Activated T-helper 17 cell treated with anti-CD3 and anti-CD28 coated beads, Interleukin-2, amount 50 U/mL, for 72 hours (primary cell): ENCODE measurements around the gene CRY1. TPM values are rescaled to one million over a fixed set of nuclear protein-coding genes. Genes with fewer than 3 reads are reported as not detected.
A peak's percentile ranks its signal among the peaks of the same experiment; 100 is the strongest.

Experiments
- ATAC-seq: fragments of 150-1000 bp; cut with Tn5 transposase; replicated peaks from 2 replicates; pipeline ENCODE4 v1.10.0; 2021; ENCODE audit warnings: mild to moderate bottlenecking, moderate library complexity
- H3K27ac Mint-ChIP-seq: one replicate; pipeline ENCODE4 v1.8.0; 2022; ENCODE audit warnings: mixed read lengths
- H3K27me3 Mint-ChIP-seq: one replicate; pipeline ENCODE4 v1.8.0; 2022; ENCODE audit warnings: mixed read lengths
- H3K36me3 Mint-ChIP-seq: one replicate; pipeline ENCODE4 v1.8.0; 2022; ENCODE audit warnings: low read depth, mild to moderate bottlenecking, mixed read lengths
- H3K4me1 Mint-ChIP-seq: one replicate; pipeline ENCODE4 v1.8.0; 2022; ENCODE audit warnings: mixed read lengths
- H3K4me3 Mint-ChIP-seq: one replicate; pipeline ENCODE4 v1.8.0; 2022; ENCODE audit warnings: mild to moderate bottlenecking, mixed read lengths
- H3K9me3 Mint-ChIP-seq: one replicate; pipeline ENCODE4 v1.8.0; 2022; ENCODE audit warnings: mixed read lengths
- total RNA-seq, 2 donors: library from RNA; stranded (reverse); gene quantifications; one replicate each; pipeline ENCODE4 v1.2.3, GENCODE V29; 2022

The CRY1 gene
- total RNA-seq, 2 donors from 2014 or later, result 14.6 to 21.6 TPM

DNA sequence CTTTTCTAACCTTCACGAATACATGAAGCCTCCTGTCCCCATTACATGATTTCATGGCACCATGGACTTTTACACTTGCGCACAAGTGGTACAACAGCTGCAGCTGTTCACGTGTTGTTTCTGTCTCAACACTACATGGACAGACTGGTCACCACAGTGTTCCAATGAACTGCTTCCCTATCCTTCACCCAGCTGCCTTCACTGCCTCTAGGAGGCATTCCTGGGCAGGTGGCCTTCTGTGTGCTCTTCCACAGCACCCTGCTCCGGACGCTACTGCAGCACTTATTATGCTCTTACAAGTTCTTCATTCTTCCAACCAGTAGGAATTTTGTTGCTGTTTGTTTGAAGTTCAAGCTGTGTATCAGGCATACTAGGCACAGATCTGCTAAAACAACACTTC is 107.9 kb downstream of the CRY1 start:
- H3K4me3 Mint-ChIP-seq, result peak overlapping the region; percentile 94

DNA sequence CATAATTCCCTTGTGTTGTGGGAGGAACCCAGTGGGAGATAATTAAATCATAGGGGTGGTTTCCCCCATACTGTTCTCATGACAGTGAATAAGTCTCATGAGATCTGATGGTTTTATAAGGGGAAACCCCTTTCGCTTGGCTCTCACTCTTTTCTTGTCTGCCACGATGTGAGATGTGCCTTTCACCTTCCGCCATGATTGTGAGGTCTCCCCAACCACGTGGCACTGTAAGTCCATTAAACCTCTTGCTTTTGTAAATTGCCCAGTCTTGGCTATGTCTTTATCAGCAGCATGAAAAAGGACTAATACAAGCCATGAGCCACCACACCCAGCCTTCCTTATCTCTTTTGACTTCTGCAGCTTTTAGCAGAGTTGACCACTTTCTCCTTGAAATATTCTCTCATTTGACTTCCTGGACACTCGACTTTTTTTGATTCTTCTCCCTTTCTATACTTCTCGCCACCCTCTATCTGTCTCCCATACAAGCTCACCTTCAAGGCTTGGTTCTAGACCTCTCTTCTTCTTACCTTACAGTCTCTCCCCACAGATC is 108.7 kb downstream of the CRY1 start:
- no peak for ATAC-seq
- Mint-ChIP-seq H3K4me1 (peaks cover 28% of the 10 kb centered on the region), H3K4me3 (peak overlapping the region; percentile 94)

More for the DNA sequence above, 107.9 kb downstream of the CRY1 start:
- ATAC-seq, result no peak
- H3K9me3 Mint-ChIP-seq, result peaks cover 4% of the 10 kb centered on the region
- peaks cover 28% of the 10 kb centered on the region for H3K4me1 Mint-ChIP-seq
- H3K36me3 Mint-ChIP-seq, result peaks cover 25% of the 10 kb centered on the region
- H3K27ac Mint-ChIP-seq, result peak overlapping the region; percentile 6
- no peaks in the 10 kb centered on the region for H3K27me3 Mint-ChIP-seq

DNA sequence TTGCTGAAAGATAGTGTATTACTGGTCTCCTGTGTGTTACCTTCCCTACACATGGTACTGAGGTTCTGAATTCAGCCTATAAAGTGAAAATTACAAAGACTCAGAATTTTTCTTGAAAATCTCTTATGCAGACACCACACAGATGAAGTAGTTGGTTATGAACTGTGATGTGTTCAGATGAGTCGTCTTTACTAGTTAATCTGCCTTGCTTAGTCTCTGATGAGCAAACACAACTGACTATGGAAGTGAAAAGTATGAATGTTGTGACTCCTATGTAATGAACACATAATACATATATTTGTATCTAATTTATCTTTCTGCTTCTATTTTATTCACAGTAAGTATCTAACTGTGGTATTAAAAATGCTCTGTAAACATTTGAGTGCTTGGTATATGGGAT is 111.1 kb downstream of the CRY1 start:
- Mint-ChIP-seq H3K4me1 (peaks cover 23% of the 10 kb centered on the region), H3K4me3 (no peak overlapping the region), H3K9me3 (peaks cover 4% of the 10 kb centered on the region), H3K36me3 (peaks cover 42% of the 10 kb centered on the region), H3K27ac (no peak overlapping the region), H3K27me3 (no peaks in the 10 kb centered on the region)
- no peak for ATAC-seq

More for the DNA sequence above, 108.7 kb downstream of the CRY1 start:
- Mint-ChIP-seq H3K27me3 (no peaks in the 10 kb centered on the region), H3K27ac (peak overlapping the region; percentile 6), H3K9me3 (peaks cover 4% of the 10 kb centered on the region), H3K36me3 (peaks cover 25% of the 10 kb centered on the region)

DNA sequence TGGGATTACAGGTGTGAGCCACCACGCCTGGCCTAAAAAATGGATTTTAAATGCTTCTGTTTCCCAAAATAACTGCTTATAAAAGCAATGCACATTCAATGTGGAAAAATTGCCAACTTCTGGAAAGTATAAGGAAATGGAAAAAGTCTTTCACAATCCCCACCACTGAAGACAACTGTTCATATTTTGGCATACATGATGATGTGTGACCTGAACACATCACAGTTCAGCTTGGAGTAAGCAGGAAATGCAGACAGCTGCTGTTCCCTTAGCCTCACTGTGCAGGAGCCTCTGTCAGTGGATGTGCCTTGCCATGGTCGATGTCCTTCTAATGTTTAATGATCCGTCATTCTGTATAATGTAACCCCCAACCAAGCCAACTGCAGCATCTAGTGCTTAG is 111.6 kb downstream of the CRY1 start:
- H3K27ac Mint-ChIP-seq, result no peak overlapping the region
- ATAC-seq, result no peak
- H3K36me3 Mint-ChIP-seq, result peaks cover 42% of the 10 kb centered on the region

DNA sequence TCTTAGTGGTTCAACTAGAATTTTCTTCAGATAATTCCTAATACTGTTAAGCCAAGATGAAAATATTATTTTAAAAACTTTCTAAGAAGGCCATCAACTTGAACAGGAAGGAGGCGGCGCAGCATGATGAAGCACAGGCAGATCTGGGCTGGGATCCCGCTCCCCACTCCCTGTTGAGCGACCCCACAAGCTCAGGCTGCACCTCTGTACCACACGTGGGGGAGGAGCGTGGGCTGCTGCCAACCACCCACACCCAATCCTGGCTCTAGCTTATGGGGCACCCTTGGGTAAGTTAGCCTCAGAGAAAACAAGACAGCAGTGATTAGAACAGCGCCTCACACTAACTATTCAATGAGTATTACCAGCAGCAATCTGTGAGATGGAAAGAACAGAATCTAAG is 112.4 kb downstream of the CRY1 start:
- Mint-ChIP-seq H3K36me3 (peaks cover 46% of the 10 kb centered on the region), H3K27ac (no peak overlapping the region), H3K4me3 (no peak overlapping the region), H3K27me3 (no peaks in the 10 kb centered on the region), H3K9me3 (peaks cover 4% of the 10 kb centered on the region), H3K4me1 (peaks cover 27% of the 10 kb centered on the region)
- ATAC-seq, result no peak

More for the DNA sequence above, 111.6 kb downstream of the CRY1 start:
- no peak overlapping the region for H3K4me3 Mint-ChIP-seq
- peaks cover 22% of the 10 kb centered on the region for H3K4me1 Mint-ChIP-seq
- peaks cover 4% of the 10 kb centered on the region for H3K9me3 Mint-ChIP-seq
- no peaks in the 10 kb centered on the region for H3K27me3 Mint-ChIP-seq

DNA sequence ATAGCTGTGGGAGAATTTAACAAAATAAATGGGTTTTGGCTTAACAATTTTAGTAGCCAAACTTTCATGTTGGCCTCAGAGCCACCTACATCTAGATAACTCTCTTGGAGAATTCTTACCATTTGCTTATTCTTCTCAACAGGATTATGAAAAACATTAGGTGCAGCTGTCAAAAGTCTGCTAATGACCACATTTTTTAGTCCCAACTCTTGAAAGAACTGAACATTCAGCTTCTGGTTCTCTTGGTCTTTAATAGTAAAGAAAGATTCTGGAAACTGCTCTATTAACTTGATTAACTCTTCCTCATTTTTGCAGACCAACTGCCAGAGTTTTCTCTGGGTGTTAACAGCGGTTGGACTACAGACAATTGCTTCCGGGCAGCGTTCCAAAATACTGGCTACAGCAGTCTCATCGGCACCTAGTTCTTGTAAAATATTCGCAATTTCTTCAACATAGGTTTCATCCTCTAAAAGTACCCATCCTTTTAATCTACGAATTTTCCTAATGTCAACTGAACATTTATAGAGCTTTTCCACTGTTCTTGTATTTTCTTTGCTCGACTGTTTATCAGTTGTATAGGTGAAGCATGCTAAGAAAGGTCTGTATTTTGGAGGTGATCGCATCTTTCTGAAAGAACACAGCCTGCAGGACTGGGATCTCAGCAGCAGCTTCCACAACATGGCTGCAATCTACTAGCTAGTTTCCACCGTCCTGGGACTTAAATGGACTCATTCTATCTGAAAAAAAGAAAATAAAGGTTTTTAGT is 115.1 kb downstream of the CRY1 start:
- Mint-ChIP-seq H3K36me3 (peaks cover 49% of the 10 kb centered on the region), H3K9me3 (no peaks in the 10 kb centered on the region), H3K4me3 (no peak overlapping the region), H3K4me1 (peaks cover 10% of the 10 kb centered on the region), H3K27ac (no peak overlapping the region), H3K27me3 (no peaks in the 10 kb centered on the region)
- no peak for ATAC-seq

DNA sequence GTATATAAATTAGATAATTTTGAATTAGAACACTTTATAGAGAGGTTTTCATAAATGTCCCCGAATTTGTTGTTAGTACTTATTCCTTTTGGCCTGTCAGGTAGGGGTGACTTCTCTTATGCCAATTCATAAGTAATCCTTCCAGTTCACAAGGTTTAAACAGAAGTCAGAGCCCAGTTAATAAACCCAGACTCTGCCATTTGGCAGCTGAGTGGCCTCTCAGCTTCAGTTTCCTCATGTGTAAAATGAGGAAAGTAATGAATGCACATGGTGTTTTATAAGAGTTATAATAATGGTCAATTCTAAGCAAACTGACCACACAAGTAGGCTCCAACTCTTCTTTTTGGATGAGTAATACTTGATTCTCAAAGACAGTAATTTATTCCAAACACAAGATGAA is 116.7 kb downstream of the CRY1 start:
- no peaks in the 10 kb centered on the region for H3K9me3 Mint-ChIP-seq
- peaks cover 10% of the 10 kb centered on the region for H3K4me1 Mint-ChIP-seq
- no peaks in the 10 kb centered on the region for H3K27me3 Mint-ChIP-seq

DNA sequence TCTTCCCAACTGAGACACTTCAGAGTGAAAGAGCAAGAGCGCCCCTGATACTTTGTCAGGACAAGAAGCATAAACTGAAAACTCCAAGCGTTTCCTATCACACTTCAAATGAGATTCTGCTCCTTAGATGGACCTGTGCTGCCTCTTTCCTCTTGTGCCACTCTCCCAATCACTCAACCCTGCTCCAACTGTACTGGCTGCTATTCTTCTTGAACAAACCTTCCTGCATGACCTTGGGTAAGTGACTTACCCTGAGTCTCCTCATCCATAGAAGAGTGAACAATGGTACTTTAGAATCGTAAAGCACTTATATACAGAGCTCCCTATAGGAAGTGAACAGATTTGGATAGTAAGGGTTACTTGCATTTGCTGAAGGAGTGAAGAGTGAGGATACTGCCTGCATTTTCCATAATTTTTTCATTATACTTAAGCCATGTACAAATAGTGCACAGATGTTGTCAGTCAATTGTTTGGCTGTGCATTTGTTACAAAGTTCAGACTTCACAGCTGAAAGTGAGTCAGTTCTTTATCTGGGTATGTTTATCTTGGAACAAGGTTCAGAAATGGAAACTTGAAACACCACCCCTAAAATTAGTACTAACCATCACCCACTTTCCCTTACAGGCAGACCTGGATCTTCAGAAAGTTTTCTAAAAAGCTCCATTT is 117.2 kb downstream of the CRY1 start:
- Mint-ChIP-seq H3K36me3 (peaks cover 60% of the 10 kb centered on the region), H3K27ac (peak overlapping the region; percentile 73), H3K4me1 (peaks cover 10% of the 10 kb centered on the region)

More for the DNA sequence above, 116.7 kb downstream of the CRY1 start:
- Mint-ChIP-seq H3K4me3 (no peak overlapping the region), H3K36me3 (peaks cover 55% of the 10 kb centered on the region), H3K27ac (peak overlapping the region; percentile 73)
- no peak for ATAC-seq

DNA sequence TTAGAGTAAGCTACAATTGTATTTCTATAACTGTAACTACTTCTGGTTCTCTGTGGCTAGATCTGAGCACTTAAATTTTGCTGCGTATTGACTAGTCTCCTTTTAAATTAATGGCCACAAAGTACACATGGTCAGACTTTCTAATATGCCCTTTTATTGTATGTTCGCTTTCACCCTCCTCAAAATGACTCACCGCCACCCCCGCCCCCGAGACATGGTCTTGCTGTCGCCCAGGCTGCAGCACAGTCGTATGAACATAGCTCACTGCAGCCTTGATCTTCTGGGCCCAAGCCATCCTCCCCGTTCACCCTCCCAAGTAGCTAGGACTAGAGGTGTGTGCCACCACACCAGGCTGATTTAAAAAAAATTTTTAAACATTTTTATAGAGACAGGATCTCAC is 118.3 kb downstream of the CRY1 start:
- Mint-ChIP-seq H3K4me1 (peaks cover 10% of the 10 kb centered on the region), H3K27ac (peak overlapping the region; percentile 73)

More for the DNA sequence above, 117.2 kb downstream of the CRY1 start:
- no peak overlapping the region for H3K4me3 Mint-ChIP-seq
- no peaks in the 10 kb centered on the region for H3K27me3 Mint-ChIP-seq
- no peaks in the 10 kb centered on the region for H3K9me3 Mint-ChIP-seq
- no peak for ATAC-seq

DNA sequence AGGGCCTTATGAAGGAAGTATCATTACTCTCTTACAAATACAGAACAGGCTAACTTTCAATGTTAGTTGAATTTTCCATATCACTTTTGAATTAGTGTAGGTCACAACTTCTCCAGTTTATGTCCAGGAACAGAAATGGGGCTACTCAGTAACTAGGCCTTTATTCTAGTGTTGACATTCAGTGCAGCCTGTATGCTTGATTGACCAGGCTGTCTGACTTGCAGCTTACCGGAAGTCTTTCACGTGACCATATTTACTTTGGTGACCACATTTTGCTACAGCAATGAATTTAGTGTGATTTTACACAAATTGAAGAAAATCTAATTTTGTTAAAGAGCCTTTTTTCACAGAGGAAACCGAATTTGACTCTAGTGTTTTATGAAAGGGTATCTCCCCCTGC is 118.8 kb downstream of the CRY1 start:
- Mint-ChIP-seq H3K4me1 (peaks cover 10% of the 10 kb centered on the region), H3K9me3 (no peaks in the 10 kb centered on the region), H3K27me3 (no peaks in the 10 kb centered on the region), H3K4me3 (no peak overlapping the region), H3K36me3 (peaks cover 74% of the 10 kb centered on the region), H3K27ac (no peak overlapping the region)
- no peak for ATAC-seq

More for the DNA sequence above, 118.3 kb downstream of the CRY1 start:
- no peak for ATAC-seq
- no peaks in the 10 kb centered on the region for H3K9me3 Mint-ChIP-seq
- H3K4me3 Mint-ChIP-seq, result no peak overlapping the region
- no peaks in the 10 kb centered on the region for H3K27me3 Mint-ChIP-seq
- peaks cover 68% of the 10 kb centered on the region for H3K36me3 Mint-ChIP-seq

DNA sequence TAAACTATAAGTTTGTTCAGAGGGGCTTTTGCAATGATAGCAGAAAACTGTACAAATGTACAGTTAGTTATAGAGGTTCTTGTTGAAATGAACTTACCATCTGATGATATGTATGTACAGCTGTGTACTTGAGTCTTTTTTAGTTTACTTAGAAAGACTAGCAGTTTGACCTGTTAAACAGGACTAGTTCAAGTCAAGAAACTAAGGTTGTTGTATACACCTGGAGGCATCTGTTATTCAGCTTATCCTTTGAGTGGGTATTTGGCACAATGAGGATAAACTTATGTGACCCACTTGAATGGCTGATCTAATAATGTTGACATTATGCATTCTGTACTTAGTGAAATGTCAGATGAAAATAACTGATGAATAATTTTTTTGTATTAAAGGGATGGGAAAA is 119.8 kb downstream of the CRY1 start:
- Mint-ChIP-seq H3K27ac (no peak overlapping the region), H3K36me3 (peaks cover 77% of the 10 kb centered on the region), H3K4me3 (no peak overlapping the region), H3K27me3 (no peaks in the 10 kb centered on the region), H3K9me3 (no peaks in the 10 kb centered on the region), H3K4me1 (peaks cover 10% of the 10 kb centered on the region)
- no peak for ATAC-seq

DNA sequence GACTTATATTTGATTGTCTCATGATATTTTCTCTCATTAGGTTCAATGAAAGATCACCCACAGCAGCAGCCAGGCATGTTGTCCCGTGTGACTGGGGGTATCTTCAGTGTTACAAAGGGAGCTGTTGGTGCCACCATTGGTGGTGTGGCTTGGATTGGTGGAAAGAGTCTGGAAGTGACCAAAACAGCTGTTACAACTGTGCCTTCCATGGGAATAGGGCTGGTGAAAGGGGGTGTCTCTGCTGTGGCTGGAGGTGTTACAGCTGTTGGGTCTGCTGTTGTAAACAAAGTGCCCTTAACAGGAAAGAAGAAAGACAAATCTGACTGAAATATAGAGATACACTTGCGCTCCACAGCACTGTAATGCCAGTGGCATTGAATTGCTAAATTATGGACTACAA is 122.3 kb downstream of the CRY1 start:
- ATAC-seq, result no peak
- H3K4me1 Mint-ChIP-seq, result peaks cover 6% of the 10 kb centered on the region
- no peaks in the 10 kb centered on the region for H3K27me3 Mint-ChIP-seq
- H3K27ac Mint-ChIP-seq, result no peak overlapping the region
- H3K36me3 Mint-ChIP-seq, result peaks cover 89% of the 10 kb centered on the region
- no peaks in the 10 kb centered on the region for H3K9me3 Mint-ChIP-seq
- no peak overlapping the region for H3K4me3 Mint-ChIP-seq

DNA sequence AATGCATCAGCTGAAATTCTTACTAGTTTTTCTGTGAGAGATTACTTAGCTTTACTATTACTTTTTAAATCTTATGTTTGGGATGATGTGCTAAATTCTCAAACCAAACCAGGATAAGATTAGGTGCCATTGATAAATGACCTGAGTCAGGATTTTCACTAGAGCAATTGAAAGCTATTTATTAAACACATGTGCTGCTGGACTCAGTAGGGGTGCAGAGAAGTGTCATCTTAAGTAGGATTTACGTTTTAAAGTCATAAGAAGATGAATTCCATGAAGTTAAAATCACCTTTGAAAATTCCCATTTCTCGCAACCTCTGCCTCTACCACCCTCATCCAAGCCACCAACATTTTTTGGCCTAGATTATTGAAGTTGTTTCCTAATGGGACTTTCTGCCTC is 128.8 kb downstream of the CRY1 start:
- peaks cover 10% of the 10 kb centered on the region for H3K4me1 Mint-ChIP-seq
- no peak overlapping the region for H3K4me3 Mint-ChIP-seq

DNA sequence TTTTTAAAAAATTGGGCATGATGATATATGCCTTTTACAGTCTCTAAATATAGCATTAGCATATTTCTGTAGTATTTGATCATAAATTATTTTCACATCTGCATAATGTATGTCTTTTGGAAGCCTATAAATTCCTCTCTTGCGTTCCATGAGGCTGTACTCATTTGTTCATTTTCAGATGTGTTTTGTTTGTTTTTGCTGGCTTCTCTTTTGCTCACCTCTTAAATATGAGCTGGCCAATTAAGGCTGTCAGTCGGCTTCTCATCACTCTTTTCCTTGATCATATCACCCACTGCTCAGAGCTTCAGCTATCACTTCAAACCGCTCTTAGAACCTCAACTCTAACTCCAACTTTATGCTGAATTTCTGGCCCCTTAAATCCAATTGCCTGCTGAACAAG is 131.1 kb downstream of the CRY1 start:
- H3K4me3 Mint-ChIP-seq, result no peak overlapping the region
- peaks cover 23% of the 10 kb centered on the region for H3K4me1 Mint-ChIP-seq
- peaks cover 78% of the 10 kb centered on the region for H3K36me3 Mint-ChIP-seq
- ATAC-seq, result no peak
- no peaks in the 10 kb centered on the region for H3K27me3 Mint-ChIP-seq
- H3K9me3 Mint-ChIP-seq, result no peaks in the 10 kb centered on the region
- no peak overlapping the region for H3K27ac Mint-ChIP-seq

More for the DNA sequence above, 128.8 kb downstream of the CRY1 start:
- Mint-ChIP-seq H3K27ac (no peak overlapping the region), H3K9me3 (no peaks in the 10 kb centered on the region), H3K36me3 (peaks cover 82% of the 10 kb centered on the region), H3K27me3 (no peaks in the 10 kb centered on the region)
- ATAC-seq, result no peak

DNA sequence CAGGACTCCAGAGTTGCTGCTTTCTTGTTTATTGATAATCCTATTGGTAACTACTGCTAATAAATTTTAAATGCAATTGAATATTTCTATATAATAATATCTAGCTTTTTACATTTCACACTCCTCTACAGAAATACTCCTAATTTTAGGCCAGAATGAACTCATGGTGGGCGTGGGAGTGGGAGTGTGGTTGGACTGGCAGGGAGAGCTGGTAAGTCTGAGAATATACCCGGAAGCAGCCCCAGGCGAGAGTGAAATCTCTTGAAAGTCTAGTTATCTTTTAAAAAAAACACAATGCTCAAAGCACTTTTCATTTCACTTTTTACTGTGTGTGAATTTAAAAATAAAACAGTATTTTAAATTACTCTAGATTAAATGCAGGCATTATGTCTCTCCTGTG is 132.9 kb downstream of the CRY1 start:
- ATAC-seq, result no peak
- peaks cover 23% of the 10 kb centered on the region for H3K4me1 Mint-ChIP-seq
- no peak overlapping the region for H3K27ac Mint-ChIP-seq
- H3K27me3 Mint-ChIP-seq, result no peaks in the 10 kb centered on the region
- no peak overlapping the region for H3K4me3 Mint-ChIP-seq
- no peaks in the 10 kb centered on the region for H3K9me3 Mint-ChIP-seq
- H3K36me3 Mint-ChIP-seq, result peaks cover 74% of the 10 kb centered on the region
